ENCODE measurements around the gene ST8SIA4. TPM values are rescaled to one million over a fixed set of nuclear protein-coding genes. Genes with fewer than 3 reads are reported as not detected.

ST8SIA4 gene
- polyA plus RNA-seq, 3 donors, result 12.4 to 36.4 (median 30.7) TPM

DNA sequence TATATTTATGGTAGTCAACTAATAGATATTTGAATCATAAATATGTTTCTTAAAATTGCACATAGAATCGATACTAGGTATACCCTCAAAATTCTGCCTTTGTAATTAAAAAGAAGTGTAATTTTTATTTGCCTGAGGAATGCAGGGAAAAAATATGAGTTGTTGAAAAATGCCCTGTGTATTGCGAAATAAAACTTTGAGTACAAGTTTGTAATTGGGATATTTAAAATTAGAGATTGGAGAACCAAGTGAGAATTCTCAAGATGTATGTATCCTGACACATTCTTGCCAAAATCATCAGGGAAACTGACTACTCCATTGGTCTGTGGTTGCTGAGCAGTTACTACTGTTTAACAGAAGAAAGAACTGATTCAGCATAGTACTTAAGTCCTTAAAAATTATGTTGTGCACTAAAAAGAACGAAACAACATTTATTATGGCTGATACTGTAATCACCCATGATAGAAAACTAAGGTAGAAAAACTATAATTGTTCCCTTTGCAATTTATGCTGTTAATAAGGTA lies 36.0 kb downstream of the ST8SIA4 start:
- no peak for DNase-seq
- Histone ChIP-seq H3K27me3 (ENCODE audit: control insufficient read depth in 2 of 2, insufficient read depth in 2 of 2, low read length in 2 of 2) (no peaks in the 10 kb centered on the region), H3K4me1 (ENCODE audit: control insufficient read depth in 1 of 2, insufficient read depth in 2 of 2, low read length in 2 of 2) (no peaks in the 10 kb centered on the region), H3K36me3 (replicated peaks in 1 of 2; ENCODE audit: control insufficient read depth in 1 of 2, insufficient read depth in 2 of 2, low read length in 2 of 2) (peaks cover 19 to 43% of the 10 kb centered on the region in 2 donors), H3K79me2 (ENCODE audit: insufficient read depth, low read length) (peaks cover 24% of the 10 kb centered on the region), H2AFZ (ENCODE audit: insufficient read depth, low read depth, low read length, poor library complexity, severe bottlenecking) (no peak overlapping the region), H3K4me3 (replicated peaks in 1 of 3; ENCODE audit: low read depth in 2 of 3, low read length in 3 of 3) (no peak overlapping the region), H3K9ac (ENCODE audit: insufficient read depth, low read length, poor library complexity, severe bottlenecking) (no peak overlapping the region), H3K4me2 (replicated peaks; ENCODE audit: extremely low read depth, low read length, poor library complexity, severe bottlenecking) (no peak overlapping the region), H3K9me3 (replicated peaks in 1 of 2; ENCODE audit: control insufficient read depth in 1 of 2, insufficient read depth in 1 of 2, low read length in 2 of 2) (no peaks in the 10 kb centered on the region), H4K20me1 (ENCODE audit: insufficient read depth, low read length) (peaks cover 29% of the 10 kb centered on the region), H3K27ac (ENCODE audit: low read depth in 1 of 2, low read length in 2 of 2) (no peak overlapping the region)
- Mint-ChIP-seq H3K36me3 (peaks cover 36 to 55% of the 10 kb centered on the region in 2 donors), H3K27me3 (ENCODE audit: low read depth in 3 of 3) (no peaks in the 10 kb centered on the region), H3K4me1 (no peaks in the 10 kb centered on the region), H3K9me3 (peaks cover 0 to 4% (median 0%) of the 10 kb centered on the region in 7 donors), H3K27ac (no peak overlapping the region), H3K4me3 (no peak overlapping the region)
- TF ChIP-seq, protein P1, sequence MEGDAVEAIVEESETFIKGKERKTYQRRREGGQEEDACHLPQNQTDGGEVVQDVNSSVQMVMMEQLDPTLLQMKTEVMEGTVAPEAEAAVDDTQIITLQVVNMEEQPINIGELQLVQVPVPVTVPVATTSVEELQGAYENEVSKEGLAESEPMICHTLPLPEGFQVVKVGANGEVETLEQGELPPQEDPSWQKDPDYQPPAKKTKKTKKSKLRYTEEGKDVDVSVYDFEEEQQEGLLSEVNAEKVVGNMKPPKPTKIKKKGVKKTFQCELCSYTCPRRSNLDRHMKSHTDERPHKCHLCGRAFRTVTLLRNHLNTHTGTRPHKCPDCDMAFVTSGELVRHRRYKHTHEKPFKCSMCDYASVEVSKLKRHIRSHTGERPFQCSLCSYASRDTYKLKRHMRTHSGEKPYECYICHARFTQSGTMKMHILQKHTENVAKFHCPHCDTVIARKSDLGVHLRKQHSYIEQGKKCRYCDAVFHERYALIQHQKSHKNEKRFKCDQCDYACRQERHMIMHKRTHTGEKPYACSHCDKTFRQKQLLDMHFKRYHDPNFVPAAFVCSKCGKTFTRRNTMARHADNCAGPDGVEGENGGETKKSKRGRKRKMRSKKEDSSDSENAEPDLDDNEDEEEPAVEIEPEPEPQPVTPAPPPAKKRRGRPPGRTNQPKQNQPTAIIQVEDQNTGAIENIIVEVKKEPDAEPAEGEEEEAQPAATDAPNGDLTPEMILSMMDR (IDR thresholded peaks at IDR 0.05), result no peak
- WGBS (ENCODE audit: insufficient coverage), result no CpG with 5 or more reads among the region's 3 CpGs
- intact Hi-C loops (cut with micrococcal nuclease), result no loop called here

DNA sequence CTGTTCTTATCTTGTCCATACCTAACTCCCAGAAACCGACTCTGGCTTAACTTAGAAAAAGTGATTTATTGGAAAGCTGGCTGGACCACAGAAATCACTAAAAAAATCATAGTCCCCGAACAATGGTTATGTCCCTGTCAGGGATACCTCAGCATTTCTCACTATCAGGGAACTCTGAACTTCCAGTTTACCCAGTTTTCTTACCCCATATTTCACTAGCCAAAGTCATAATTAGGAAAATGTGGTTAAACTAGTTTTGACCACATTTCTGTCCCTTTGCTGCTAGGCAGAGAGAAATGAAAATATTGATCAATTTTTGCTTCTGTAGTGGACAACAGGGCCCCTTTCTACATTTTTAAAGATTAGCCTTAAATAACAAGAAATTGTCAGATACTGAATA lies 38.2 kb downstream of the ST8SIA4 start:
- peak overlapping the region in 1 of 2 donors; percentile 48 for H3K27ac ChIP-seq (ENCODE audit: low read depth in 1 of 2, low read length in 2 of 2)
- H3K4me3 Mint-ChIP-seq, result no peak overlapping the region
- WGBS (ENCODE audit: insufficient coverage), result no CpG with 5 or more reads among the region's 2 CpGs
- intact Hi-C loops (cut with micrococcal nuclease), result no loop called here
- H3K27me3 ChIP-seq (ENCODE audit: control insufficient read depth in 2 of 2, insufficient read depth in 2 of 2, low read length in 2 of 2), result no peaks in the 10 kb centered on the region
- no peaks in the 10 kb centered on the region for H3K4me1 ChIP-seq (ENCODE audit: control insufficient read depth in 1 of 2, insufficient read depth in 2 of 2, low read length in 2 of 2)
- no peaks in the 10 kb centered on the region for H3K9me3 ChIP-seq (replicated peaks in 1 of 2; ENCODE audit: control insufficient read depth in 1 of 2, insufficient read depth in 1 of 2, low read length in 2 of 2)
- H3K27ac Mint-ChIP-seq, result peak overlapping the region in 2 of 7 donors; percentile 27
- no peak overlapping the region for H3K4me3 ChIP-seq (replicated peaks in 1 of 3; ENCODE audit: low read depth in 2 of 3, low read length in 3 of 3)
- DNase-seq, result no peak
- TF ChIP-seq, protein P1 (IDR thresholded peaks at IDR 0.05), result no peak
- peaks cover 8 to 38% of the 10 kb centered on the region in 2 donors for H3K36me3 ChIP-seq (replicated peaks in 1 of 2; ENCODE audit: control insufficient read depth in 1 of 2, insufficient read depth in 2 of 2, low read length in 2 of 2)
- H3K79me2 ChIP-seq (ENCODE audit: insufficient read depth, low read length), result peaks cover 25% of the 10 kb centered on the region
- H3K4me1 Mint-ChIP-seq, result no peaks in the 10 kb centered on the region
- no peaks in the 10 kb centered on the region for H3K27me3 Mint-ChIP-seq (ENCODE audit: low read depth in 3 of 3)
- H3K9ac ChIP-seq (ENCODE audit: insufficient read depth, low read length, poor library complexity, severe bottlenecking), result no peak overlapping the region
- H3K4me2 ChIP-seq (replicated peaks; ENCODE audit: extremely low read depth, low read length, poor library complexity, severe bottlenecking), result no peak overlapping the region
- peaks cover 45% of the 10 kb centered on the region for H4K20me1 ChIP-seq (ENCODE audit: insufficient read depth, low read length)
- no peak overlapping the region for H2AFZ ChIP-seq (ENCODE audit: insufficient read depth, low read depth, low read length, poor library complexity, severe bottlenecking)
- peaks cover 36 to 60% of the 10 kb centered on the region in 2 donors for H3K36me3 Mint-ChIP-seq
- peaks cover 0 to 4% (median 1%) of the 10 kb centered on the region in 7 donors for H3K9me3 Mint-ChIP-seq
